GM21367 (cell line): ENCODE results near the gene DPAGT1.
"Not testable (repeated sequence)": the region's sequence is repeated elsewhere in the genome, so short reads cannot be mapped to it uniquely, and the experiment has no call there.

ENCODE experiments used
- ATAC-seq: cut with Tn5 transposase; IDR thresholded peaks from one replicate; pipeline ENCODE4 v1.9.1; 2021; ENCODE audit not compliant: unreplicated experiment

The DPAGT1 gene

GRCh38 chr11:119101759-119102423 is at the start of gene DPAGT1:
Gene DPAGT1 (minus strand): TSS chr11:119101853. CDS start chr11:119101655, 198 bp downstream.
- peak; percentile 65 for ATAC-seq

GRCh38 chr11:119149786-119150275 is 48.2 kb upstream of the DPAGT1 start:
- no peak for ATAC-seq

- ATAC-seq: no peak
Observed at GRCh38 chr11:119149018-119149785, 47.5 kb upstream of the DPAGT1 start, which contains the start of gene ABCG4. Gene ABCG4 (plus strand): TSS chr11:119149052. CDS start chr11:119149966, 914 bp downstream.

- no peak for ATAC-seq
Observed at GRCh38 chr11:119148720-119149017, 47.0 kb upstream of the DPAGT1 start.

GRCh38 chr11:119147604-119148333 is 46.1 kb upstream of the DPAGT1 start:
- ATAC-seq: no peak

GRCh38 chr11:119145551-119145950 is 43.9 kb upstream of the DPAGT1 start:
- ATAC-seq: no peak

- no peak for ATAC-seq
Observed at GRCh38 chr11:119144825-119145486, 43.3 kb upstream of the DPAGT1 start.

- not testable (repeated sequence) for ATAC-seq
Observed at GRCh38 chr11:119139276-119139675, 37.6 kb upstream of the DPAGT1 start.

GRCh38 chr11:119134389-119134978 is 32.8 kb upstream of the DPAGT1 start:
- ATAC-seq: no peak

GRCh38 chr11:119130662-119131061 is 29.0 kb upstream of the DPAGT1 start:
- ATAC-seq: no peak

GRCh38 chr11:119126675-119127268 is 25.1 kb upstream of the DPAGT1 start:
- ATAC-seq: no peak

GRCh38 chr11:119125821-119126220 is 24.2 kb upstream of the DPAGT1 start:
- no peak for ATAC-seq

GRCh38 chr11:119121811-119122124 is 20.1 kb upstream of the DPAGT1 start:
- peak; percentile 2 for ATAC-seq

GRCh38 chr11:119121008-119121810 is 19.6 kb upstream of the DPAGT1 start, which contains the start of gene HINFP:
Gene HINFP (plus strand): TSS chr11:119121580. CDS start chr11:119126945, 5,365 bp downstream.
- peak; percentile 93 for ATAC-seq

GRCh38 chr11:119120639-119121007 is 19.0 kb upstream of the DPAGT1 start:
- ATAC-seq: no peak

- no peak for ATAC-seq
Observed at GRCh38 chr11:119118946-119119345, 17.3 kb upstream of the DPAGT1 start.

- no peak for ATAC-seq
Observed at GRCh38 chr11:119118227-119118626, 16.6 kb upstream of the DPAGT1 start.

- no peak for ATAC-seq
Observed at GRCh38 chr11:119117004-119117706, 15.5 kb upstream of the DPAGT1 start.

- no peak for ATAC-seq
Observed at GRCh38 chr11:119116601-119117000, 14.9 kb upstream of the DPAGT1 start.
